Left lung (tissue), 10 donors: ENCODE results near the gene MIGA1. TPM values are rescaled to one million over a fixed set of nuclear protein-coding genes. Genes with fewer than 3 reads are reported as not detected.

Source experiments
- ATAC-seq: fragments of 200-7000 bp; cut with Tn5 transposase; one replicate; pipeline ENCODE4 v1.9.1; 2020; ENCODE audit warnings: moderate library complexity
- DNase-seq, 4 donors: peaks; one replicate each; pipeline ENCODE4 v3.0.0-alpha.2; 2013 to 2020
- H3K27ac ChIP-seq, 2 donors: fragments of 200-600 bp; sonication (generic) in 1 of 2; one replicate each; pipeline versions ENCODE4 v1.5.0 to v1.8.0; 2020 to 2021
- H3K27me3 ChIP-seq, 2 donors: fragments of 200-600 bp; sonication (generic) in 1 of 2; one replicate each; pipeline versions ENCODE4 v1.5.0 to v1.8.0; 2020 to 2021
- H3K36me3 ChIP-seq, 2 donors: fragments of 200-600 bp; sonication (generic) in 1 of 2; one replicate each; pipeline versions ENCODE4 v1.5.0 to v1.8.0; 2020 to 2021
- H3K4me1 ChIP-seq, 2 donors: fragments of 200-600 bp; one replicate each; pipeline ENCODE4 v1.8.0; 2021
- H3K4me3 ChIP-seq, 2 donors: fragments of 200-600 bp; sonication (generic) in 1 of 2; one replicate each; pipeline versions ENCODE4 v1.5.0 to v1.8.0; 2020 to 2021; ENCODE audit warnings: mild to moderate bottlenecking in 1 of 2
- H3K9me3 ChIP-seq, 2 donors: fragments of 200-600 bp; sonication (generic) in 1 of 2; one replicate each; pipeline versions ENCODE4 v1.5.0 to v1.8.0; 2020 to 2021
- intact Hi-C, 2 donors: fragments of 100-400 bp; cut with DNase I; formaldehyde crosslinking; loops; one replicate each; pipeline versions ENCODE4 v1.11.2 to v1.14.2; 2022
- polyA plus RNA-seq, 6 donors: library from polyadenylated mRNA; unstranded; fragments of 120-200 nt; gene quantifications; one replicate each; pipeline ENCODE4 v1.2.1, GENCODE V29; 2013; ENCODE audit not compliant: insufficient read length in 6 of 6
- total RNA-seq, 2 donors: library from RNA; stranded (reverse); fragmentation: NEBNext Ultra II Directional; extraction: Animal tissue kit (Norgen Biotek cat#: 25700); gene quantifications; one replicate each; pipeline ENCODE4 v1.2.1, GENCODE V29; 2021
- TF ChIP-seq, protein P1 (sequence below), 2 donors: fragments of 200-600 bp; sonication (generic) in 1 of 2; IDR thresholded peaks; one replicate each; pipeline versions ENCODE4 v1.5.0 to v1.8.0; 2021; ENCODE audit warnings: antibody characterized with exemption in 2 of 2
- donor health status: DM: no; HTN: yes; CAD: no.
- donor health status: DM: no; HTN: no; CAD: no.

MIGA1 gene
- total and polyA plus RNA-seq, 8 donors, result 15.5 to 20.5 (median 18.6) TPM

DNA sequence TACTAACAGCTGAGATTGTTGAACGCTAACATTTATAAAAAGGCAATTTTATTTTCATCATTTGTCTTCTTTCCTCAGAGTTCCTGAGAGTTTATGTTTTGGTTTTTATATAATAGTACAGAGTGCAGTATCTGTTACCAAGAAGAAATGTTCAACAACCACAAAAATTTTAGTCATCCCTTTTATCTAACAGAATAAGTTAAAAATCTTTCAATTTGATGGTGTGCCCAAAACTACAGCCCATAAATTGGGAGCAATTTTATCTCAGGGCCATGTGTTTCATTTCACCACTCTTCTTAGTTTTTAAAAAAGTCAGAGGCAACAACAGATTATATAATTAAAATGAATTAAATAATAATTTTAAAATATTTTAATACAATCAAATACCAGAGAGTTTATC lies 146.1 kb downstream of the MIGA1 start:
- H3K27ac ChIP-seq, result no peak overlapping the region
- peak in 1 of 4 donors; percentile 8 for DNase-seq
- TF ChIP-seq, protein P1, sequence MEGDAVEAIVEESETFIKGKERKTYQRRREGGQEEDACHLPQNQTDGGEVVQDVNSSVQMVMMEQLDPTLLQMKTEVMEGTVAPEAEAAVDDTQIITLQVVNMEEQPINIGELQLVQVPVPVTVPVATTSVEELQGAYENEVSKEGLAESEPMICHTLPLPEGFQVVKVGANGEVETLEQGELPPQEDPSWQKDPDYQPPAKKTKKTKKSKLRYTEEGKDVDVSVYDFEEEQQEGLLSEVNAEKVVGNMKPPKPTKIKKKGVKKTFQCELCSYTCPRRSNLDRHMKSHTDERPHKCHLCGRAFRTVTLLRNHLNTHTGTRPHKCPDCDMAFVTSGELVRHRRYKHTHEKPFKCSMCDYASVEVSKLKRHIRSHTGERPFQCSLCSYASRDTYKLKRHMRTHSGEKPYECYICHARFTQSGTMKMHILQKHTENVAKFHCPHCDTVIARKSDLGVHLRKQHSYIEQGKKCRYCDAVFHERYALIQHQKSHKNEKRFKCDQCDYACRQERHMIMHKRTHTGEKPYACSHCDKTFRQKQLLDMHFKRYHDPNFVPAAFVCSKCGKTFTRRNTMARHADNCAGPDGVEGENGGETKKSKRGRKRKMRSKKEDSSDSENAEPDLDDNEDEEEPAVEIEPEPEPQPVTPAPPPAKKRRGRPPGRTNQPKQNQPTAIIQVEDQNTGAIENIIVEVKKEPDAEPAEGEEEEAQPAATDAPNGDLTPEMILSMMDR (IDR thresholded peaks at IDR 0.05), result no peak
- no peak for ATAC-seq
- no peaks in the 10 kb centered on the region for H3K9me3 ChIP-seq
- peaks cover 0 to 4% of the 10 kb centered on the region in 2 donors for H3K4me1 ChIP-seq
- intact Hi-C loops, result no loop called here
- no peaks in the 10 kb centered on the region for H3K27me3 ChIP-seq
- no peak overlapping the region for H3K4me3 ChIP-seq
- no peaks in the 10 kb centered on the region for H3K36me3 ChIP-seq

DNA sequence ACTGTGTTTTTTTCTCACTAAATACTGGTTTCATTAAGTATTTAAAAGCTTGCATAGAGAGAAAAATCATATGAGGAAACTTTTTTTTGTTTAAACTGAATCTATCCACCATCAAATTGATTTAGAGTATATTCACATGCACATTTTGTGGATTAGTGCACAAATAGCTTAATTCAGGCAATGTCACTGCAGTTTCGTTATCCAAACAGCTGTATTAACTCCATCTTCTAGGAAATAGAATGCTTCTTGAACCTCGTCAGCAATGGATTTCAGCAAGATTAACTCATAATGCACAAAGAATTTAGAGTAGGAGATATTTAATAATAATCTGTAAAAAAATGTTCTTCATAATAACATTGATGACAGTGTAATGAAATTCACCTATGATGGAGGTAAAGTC lies 146.5 kb downstream of the MIGA1 start:
- Histone ChIP-seq H3K4me3 (peak overlapping the region in 1 of 2 donors; percentile 22), H3K27me3 (no peaks in the 10 kb centered on the region), H3K9me3 (no peaks in the 10 kb centered on the region), H3K27ac (no peak overlapping the region), H3K36me3 (peaks cover 0 to 4% of the 10 kb centered on the region in 2 donors), H3K4me1 (peaks cover 0 to 4% of the 10 kb centered on the region in 2 donors)
- TF ChIP-seq, protein P1 (IDR thresholded peaks at IDR 0.05), result no peak
- intact Hi-C loops, result no loop called here
- ATAC-seq, result no peak
- DNase-seq, result no peak

DNA sequence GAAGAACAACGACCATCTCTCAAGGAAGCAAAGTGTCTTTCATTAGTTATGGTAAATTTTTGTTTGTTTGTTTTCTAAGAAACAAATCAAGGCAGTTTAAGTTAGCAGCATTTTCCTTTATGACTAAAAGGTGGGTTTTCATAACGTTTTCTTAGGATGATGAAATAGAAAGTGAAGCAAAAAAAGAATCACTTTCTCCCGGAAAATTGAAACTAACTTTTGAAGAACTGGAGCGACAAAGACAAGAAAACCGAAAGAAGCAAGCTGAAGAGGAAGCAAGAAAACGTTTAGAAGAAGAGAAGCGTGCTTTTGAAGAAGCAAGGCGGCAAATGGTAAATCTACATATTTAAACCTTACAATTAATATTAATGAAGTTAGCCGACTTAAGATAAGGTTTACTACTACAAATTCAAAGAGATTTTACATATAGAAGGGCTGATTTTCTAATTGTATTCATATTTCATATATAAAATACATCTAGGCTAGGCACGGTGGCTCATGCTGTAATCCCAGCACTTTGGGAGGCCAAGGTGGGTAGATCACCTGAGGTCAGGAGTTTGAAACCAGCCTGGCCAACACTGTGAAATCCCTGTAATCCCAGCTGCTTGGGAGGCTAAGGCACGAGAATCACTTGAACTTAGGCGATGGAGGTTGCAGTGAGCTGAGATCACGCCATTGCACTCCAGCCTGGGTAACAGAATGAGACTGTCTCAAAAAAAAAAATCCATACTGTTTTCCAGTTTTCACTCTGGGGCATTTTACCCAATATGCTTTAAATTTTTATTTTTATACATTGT lies 147.3 kb downstream of the MIGA1 start:
- intact Hi-C loops, result no loop called here
- no peaks in the 10 kb centered on the region for H3K9me3 ChIP-seq
- ATAC-seq, result no peak

DNA sequence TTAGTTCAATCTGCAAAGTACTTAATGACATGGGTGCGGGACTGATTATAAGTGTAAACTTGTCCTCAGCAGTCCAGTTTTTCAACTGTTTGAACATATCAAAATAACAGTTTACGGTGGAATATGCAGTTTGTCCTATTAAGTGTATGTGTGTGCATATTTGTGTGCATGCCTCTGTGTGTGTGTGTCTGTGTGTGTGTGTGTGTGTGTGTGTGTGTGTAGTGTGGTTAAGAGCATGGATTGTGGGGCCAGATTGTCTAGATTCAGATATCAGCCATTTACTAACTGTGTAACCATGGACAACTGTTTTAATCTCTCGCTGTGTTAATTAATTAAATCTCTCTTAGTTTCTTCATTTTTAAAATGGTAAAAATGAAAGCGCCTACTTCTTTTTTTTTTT lies 148.0 kb downstream of the MIGA1 start:
- H3K4me3 ChIP-seq, result peak overlapping the region in 1 of 2 donors; percentile 22

More for the DNA sequence above, 147.3 kb downstream of the MIGA1 start:
- DNase-seq, result no peak
- peak overlapping the region in 1 of 2 donors; percentile 22 for H3K4me3 ChIP-seq
- peaks cover 0 to 4% of the 10 kb centered on the region in 2 donors for H3K4me1 ChIP-seq
- TF ChIP-seq, protein P1 (IDR thresholded peaks at IDR 0.05), result no peak
- H3K27me3 ChIP-seq, result no peaks in the 10 kb centered on the region
- H3K27ac ChIP-seq, result peak overlapping the region in 1 of 2 donors; percentile 23
- peaks cover 0 to 5% of the 10 kb centered on the region in 2 donors for H3K36me3 ChIP-seq

More for the DNA sequence above, 148.0 kb downstream of the MIGA1 start:
- TF ChIP-seq, protein P1 (IDR thresholded peaks at IDR 0.05), result no peak
- intact Hi-C loops, result no loop called here
- ATAC-seq (no peak), DNase-seq (no peak)
- peaks cover 0 to 4% of the 10 kb centered on the region in 2 donors for H3K4me1 ChIP-seq
- H3K36me3 ChIP-seq, result peaks cover 0 to 5% of the 10 kb centered on the region in 2 donors
- H3K9me3 ChIP-seq, result no peaks in the 10 kb centered on the region
- no peak overlapping the region for H3K27ac ChIP-seq
- H3K27me3 ChIP-seq, result no peaks in the 10 kb centered on the region

Other genes with a start within 250 kb of the MIGA1 start
- gene ZZZ3, start 97.0 kb upstream of the MIGA1 start, total RNA-seq, result 10 to 100 TPM; 36.3 to 42.3 TPM
- 10 to 100 TPM; 56.9 to 65.3 (median 60.2) TPM for gene ZZZ3, start 97.0 kb upstream of the MIGA1 start, polyA plus RNA-seq
- gene USP33, start 19.8 kb upstream of the MIGA1 start, total RNA-seq, result 10 to 100 TPM; 50.5 to 59.5 TPM
- gene USP33, start 19.8 kb upstream of the MIGA1 start, polyA plus RNA-seq, result 100 to 1,000 TPM; 112 to 136 (median 118) TPM
- 10 to 100 TPM; 17.9 to 26.7 TPM for gene NEXN, start 109.0 kb downstream of the MIGA1 start, total RNA-seq
- 10 to 100 TPM; 32.0 to 45.0 (median 35.5) TPM for gene NEXN, start 109.0 kb downstream of the MIGA1 start, polyA plus RNA-seq
- 10 to 100 TPM; 95.4 to 97.4 TPM for gene FUBP1, start 199.4 kb downstream of the MIGA1 start, total RNA-seq
- gene FUBP1, start 199.4 kb downstream of the MIGA1 start, polyA plus RNA-seq, result 100 to 1,000 TPM; 358 to 412 (median 365) TPM
- gene DNAJB4, start 225.3 kb downstream of the MIGA1 start, total RNA-seq, result 10 to 100 TPM; 29.8 to 45.6 TPM
- gene DNAJB4, start 225.3 kb downstream of the MIGA1 start, polyA plus RNA-seq, result 10 to 100 TPM; 39.8 to 46.9 (median 44.2) TPM